ENCODE results near the gene HAUS7.

Gene HAUS7

GRCh38 chrX:153450114-153450948, 20.0 kb downstream of the HAUS7 start:
- no peak for DNase-seq

- no peak for DNase-seq
These were observed 20.8 kb downstream of the HAUS7 start for GRCh38 chrX:153449368-153450113.

DNA sequence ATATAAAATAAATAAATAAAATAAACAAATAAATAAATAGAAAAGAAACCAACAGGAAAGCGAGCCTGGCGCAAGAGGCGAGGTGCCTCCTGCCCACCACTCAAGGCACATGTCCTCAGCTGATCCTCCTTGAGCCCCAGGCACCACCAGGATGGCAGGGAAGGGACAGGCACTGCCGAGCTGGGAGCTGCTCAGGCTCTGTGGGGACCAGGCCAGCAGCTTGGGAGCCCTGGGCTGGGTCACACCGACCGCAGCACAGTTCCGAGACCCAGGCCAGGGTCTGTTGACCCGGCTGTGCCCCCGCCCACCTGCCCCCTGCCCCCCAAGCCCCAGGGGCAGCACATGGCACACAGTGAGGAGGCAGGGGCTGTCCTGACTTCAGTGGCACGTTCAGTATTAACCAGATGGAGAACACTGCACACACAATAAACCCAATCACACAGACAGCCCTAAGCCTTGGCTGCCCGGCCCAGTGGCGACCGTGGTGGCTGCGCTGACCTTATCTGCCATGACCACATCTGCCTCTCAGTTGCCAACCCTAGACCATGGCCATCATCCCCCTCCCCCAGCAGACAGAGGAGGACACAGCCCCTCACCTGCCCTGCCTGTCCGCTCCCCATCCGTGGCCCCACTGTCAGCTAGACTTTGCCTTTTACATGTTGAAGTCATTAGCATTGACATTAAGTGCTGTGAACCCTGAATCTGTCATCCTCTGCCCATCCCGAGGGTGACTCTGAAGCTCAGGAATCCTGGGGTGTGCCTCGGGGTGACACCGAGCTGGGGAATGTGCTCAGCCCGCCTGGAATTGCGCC, 21.6 kb downstream of the HAUS7 start:
- DNase-seq: no peak

GRCh38 chrX:153447581-153447960, 22.8 kb downstream of the HAUS7 start:
- no peak for DNase-seq

DNA sequence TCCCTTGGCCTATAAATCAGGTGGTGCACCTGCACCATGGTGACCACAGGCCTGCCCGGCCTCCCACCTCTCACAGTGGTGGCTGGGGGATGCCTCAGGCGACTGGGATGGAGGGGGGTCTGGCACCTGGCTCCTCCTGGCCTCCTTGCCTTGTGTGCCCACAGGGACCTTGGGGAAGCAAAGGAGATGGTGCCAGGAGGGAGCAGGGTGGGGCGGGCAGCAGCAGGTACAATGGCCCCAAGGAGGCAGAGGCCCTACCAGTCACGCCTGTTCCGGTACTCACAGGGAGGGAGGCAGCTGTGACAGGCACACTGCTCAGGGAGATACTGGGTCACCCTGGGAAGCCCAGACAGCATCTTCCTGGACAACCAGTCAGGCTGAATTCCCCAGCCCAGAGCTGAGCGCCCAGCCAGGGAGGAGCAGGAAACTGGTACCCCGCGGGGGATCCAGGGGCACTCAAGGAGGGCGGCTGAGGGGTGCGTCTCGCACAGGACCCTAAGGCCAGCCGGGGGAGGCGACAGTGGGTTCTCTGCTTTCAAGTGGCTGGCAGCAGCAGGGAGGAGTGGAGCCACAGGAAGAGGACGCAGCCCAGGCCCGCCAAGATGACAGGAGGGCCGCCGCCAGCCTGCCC, 23.3 kb downstream of the HAUS7 start:
- DNase-seq: no peak

DNA sequence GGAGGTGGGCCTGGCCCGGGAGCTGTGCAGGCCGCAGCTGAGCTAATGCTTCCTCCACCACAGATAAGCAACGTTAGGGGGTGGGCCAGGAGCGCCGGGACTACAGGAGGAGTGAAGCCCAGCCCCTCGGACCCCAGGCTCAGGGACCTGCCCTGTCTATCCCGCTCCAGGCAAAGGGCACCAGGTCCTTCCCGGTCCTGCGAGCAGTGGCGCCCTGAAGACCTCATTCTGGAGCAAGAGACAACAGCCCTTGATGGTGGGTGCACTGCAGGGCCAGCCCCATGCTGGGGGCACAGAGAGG, 23.8 kb downstream of the HAUS7 start:
- no peak for DNase-seq

GRCh38 chrX:153445856-153446635, 24.3 kb downstream of the HAUS7 start, which contains the start of gene TREX2:
TSS of gene TREX2 (minus strand) at chrX:153446056. CDS start at chrX:153445430, 626 bp downstream.
- no peak for DNase-seq

DNA sequence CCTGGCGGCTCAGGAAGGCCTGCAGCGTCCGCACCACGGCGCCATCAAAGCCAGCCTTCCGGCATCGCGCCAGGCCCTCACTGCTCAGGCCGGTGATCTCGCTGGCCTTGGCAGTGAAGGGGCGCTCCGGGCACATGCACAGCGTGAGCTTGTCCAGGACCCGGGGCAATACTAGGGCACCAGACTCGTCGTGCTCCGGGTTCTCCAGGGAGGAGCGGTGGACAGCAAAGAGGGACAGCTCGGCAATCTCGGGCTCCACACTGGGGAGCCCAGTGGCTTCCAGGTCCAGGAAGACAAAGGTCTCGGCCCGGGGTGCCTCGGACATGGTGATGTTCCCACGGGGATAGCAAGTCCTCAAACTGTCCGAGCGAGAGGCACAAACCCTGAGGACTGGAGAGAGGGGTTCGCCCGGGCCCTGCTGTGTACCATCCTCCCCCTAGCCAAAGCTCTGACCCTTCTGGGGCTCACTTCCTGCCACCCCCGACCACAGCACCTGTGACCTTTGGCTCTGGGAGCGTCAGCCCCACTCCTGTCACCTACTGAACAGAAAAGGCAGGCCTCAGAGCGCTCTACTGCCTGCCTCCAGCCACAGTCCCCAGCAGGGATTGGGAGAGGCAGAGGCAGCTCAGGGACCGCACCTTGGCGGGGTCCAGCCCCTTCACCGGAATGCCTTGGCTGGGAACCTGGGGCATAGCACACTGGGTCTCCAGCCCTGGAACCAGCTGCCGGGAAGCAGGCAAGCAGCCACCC, 25.1 kb downstream of the HAUS7 start:
- no peak for DNase-seq

DNA sequence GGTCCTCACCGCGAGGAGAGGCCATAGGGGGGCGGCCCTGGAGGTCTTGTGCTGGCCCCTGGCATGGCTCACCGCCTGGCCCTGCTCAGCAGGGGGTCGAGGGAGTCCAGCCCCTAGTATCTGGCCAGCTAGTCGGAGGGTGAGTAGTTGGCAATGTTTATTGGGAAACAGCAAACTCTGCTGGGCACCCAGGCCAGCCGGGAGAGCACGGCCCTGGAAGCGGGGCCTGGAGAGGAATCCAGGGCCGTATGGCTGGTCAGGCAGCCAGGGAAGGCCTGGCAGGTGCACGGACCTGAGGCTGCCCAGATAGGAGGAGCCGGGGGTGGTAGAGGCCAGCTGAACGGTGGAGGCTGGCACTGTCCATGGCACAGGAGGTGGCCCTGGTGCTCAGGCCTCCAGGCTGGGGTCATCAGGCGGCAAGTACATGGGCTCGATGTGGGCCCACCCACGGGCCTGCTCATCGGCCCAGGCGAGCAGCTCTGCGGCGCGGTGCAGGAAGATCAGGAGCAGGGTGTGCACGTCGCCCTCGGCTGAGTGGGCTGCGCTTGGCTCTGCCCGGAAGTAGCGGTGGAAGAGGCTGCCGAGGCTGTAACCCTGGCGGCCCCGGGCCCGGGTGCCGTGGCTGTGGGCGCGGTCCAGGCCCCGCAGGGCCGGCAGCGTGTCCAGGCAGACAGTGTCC, 25.9 kb downstream of the HAUS7 start:
- DNase-seq: no peak

DNA sequence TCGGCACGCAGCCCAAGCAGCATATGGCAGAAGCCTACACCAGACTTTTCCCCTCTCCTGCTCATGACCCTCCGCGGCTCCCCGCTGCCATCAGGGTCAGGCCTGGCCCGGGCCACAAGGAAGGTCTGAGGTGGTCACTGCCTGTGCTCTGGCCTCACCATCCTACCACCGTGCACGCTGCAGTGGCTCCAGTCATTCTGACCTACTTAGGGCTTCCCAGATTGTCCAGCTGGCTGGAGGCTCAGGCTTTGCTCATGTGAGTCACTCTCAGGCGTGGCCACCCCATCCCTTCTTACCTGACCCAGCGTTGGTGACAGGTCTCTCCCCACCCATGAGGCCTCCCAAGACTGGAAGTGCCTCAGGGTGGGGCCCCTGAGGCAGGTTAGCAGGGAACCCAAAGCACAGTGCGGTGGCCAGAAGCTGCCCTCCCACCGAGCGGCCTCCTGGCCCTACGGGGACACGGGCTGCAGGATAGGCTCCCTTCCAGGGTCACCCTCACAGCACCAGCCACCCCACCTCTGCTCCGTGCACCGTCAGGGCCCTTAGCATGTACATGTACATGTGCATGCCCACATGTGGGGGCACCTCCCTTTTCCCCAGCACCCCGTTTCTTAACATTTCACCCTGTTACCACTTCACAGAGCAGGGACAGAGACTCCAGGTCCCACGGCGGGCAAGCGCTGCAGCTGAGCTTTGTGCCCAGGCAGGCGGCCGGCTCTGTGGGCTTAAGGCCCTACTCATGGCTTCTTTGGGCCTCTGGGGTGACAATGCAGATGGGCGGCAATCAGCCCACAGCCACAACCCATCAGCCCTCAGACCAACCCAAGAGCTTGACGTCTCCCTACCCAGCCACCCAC, 26.7 kb downstream of the HAUS7 start:
- DNase-seq: no peak

- no peak for DNase-seq
These were observed 27.9 kb downstream of the HAUS7 start for GRCh38 chrX:153442463-153442862.

DNA sequence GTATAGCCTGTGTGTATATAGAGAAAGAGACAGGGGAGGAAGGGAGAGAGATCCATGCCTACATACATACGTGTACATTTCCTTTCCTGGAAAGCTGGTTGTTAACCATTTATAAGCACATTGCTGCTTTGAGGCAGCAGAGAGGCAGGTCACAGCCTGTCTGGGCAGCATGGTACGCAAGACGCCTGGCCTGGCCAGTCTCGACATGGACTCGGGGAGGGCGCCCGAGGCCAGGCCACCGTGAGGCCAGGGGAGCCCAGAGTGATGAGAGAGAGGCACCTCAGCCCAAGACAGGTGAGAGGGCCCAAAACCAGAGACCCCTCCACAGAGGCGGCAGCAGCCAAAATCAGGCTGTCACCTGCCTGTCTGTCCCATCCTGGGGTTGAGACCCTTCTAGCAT, 28.4 kb downstream of the HAUS7 start:
- no peak for DNase-seq

DNA sequence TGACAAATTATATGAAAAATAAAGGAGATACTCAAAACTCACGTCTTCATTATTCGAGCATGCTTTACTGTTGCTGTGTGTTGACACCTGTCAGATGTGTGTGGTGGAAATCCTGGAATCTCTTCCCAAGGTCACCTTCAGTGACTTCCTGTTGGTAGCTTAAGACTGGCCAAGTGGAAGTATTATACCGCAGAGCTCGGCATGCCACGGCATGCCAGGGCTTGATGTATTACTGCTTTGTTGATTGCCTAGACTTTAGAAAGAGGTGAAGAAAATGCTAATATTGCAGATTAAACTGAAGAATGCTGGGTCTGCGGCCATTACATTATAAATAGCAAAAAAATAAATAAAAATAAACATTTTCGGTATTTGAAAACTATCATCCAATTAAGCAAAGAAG, 29.1 kb downstream of the HAUS7 start:
- no peak for DNase-seq

- DNase-seq: no peak
These were observed 29.7 kb downstream of the HAUS7 start for GRCh38 chrX:153440556-153441135.

GRCh38 chrX:153439977-153440376, 30.4 kb downstream of the HAUS7 start:
- DNase-seq: no peak

DNA sequence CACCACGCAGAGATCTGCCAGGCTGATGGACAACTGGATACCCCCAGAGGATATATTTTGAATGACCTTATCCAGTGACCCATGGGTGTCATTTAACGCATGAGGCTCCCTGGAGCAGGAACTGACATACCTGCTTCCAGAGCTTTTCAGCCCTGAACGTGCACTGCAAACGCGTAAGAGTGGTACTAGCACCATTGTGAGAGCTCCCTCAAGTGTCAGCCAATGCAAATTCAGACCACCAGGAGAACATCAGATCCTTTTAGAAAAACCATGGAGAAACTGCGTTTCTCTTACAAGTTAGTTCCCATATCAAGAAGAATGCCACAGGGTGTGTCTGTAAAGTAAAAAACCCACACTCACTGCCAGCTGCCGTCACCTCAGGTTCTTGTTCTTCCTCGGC, 31.8 kb downstream of the HAUS7 start:
- DNase-seq: no peak

DNA sequence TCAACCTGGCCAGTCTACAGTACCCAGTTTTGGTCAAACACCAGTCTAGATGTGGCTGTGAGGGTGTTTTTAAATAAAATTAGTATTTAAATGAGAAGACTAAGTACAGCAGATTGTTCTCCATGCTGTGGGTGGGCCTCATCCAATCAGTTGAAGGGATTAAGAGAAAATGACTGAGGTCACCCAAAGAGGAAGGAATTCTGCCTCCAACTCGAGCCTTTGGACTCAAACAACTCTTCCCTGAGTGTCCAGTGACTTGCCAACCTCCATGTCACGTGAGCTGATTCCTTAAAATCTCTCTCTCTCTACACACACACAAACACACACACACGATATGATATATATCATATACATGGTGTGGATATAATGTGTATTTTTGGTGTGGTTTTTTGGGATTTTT, 34.5 kb downstream of the HAUS7 start:
- no peak for DNase-seq

DNA sequence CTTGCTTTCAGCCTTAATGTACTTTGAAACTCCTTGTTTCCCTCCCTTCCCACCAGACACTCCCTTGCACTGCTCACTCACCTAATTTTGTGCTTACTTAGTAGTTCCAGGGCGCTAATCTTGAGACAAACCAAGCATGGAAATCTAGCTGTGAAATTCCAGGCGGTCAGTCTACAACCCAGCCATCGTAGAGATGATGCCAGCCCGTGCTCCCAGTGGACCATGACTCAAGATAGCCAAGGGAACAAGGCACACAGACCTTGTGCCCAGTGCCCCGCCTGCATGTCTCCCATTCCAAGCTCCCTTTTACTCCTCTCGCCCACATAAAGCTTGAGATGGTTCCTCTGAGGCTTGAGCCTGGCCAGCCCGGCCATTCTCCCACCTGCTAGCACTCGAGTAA, 35.6 kb downstream of the HAUS7 start:
- no peak for DNase-seq

- DNase-seq: no peak
These were observed 36.5 kb downstream of the HAUS7 start for GRCh38 chrX:153433781-153434285.
